Measurements from ENCODE around the gene AIF1.

AIF1 gene

DNA sequence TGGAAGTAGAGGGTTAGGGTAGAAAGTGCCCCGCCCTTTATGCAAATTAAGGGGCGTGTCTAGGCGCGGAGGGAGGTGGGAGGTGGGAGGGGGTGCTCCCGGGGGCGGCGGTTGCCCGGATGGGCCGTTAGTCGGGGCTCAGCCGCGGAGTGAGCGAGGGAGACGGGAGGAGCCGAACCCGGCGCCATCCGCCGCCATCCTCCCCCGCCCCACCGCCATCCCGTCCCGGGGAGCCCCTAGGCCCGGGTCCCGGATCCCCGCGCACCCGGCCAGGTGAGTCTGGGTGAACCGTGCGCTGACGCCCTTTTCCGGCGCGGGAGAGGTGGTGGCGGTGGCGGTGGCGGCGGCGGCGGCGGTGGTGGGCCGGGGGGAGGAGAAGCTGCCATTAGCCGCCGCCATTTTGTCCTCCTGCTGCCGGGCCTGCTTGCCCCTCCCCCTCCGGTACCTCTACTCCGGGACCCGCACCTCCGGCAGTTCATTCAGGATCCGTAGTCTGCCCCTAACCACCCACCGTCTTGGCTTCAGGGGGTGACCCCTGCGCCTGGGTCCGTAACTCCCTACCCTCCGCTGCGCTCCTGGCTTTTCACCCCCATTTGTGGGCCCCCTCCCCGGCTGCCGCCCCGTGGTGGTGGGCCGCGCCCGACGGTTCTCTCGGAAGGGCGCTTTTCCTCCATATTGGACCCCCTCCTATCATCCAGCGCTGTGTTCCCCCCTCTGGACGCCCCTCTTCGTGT is 5.7 kb downstream of the AIF1 start, which contains the start of gene PRRC2A:
Gene PRRC2A, plus strand, starts transcription at position 130 of the 734 bp plus-strand sequence. CDS start 2,075 bp downstream, outside the sequence.
- DNase-seq (ENCODE audit: low read depth), result no peak

DNA sequence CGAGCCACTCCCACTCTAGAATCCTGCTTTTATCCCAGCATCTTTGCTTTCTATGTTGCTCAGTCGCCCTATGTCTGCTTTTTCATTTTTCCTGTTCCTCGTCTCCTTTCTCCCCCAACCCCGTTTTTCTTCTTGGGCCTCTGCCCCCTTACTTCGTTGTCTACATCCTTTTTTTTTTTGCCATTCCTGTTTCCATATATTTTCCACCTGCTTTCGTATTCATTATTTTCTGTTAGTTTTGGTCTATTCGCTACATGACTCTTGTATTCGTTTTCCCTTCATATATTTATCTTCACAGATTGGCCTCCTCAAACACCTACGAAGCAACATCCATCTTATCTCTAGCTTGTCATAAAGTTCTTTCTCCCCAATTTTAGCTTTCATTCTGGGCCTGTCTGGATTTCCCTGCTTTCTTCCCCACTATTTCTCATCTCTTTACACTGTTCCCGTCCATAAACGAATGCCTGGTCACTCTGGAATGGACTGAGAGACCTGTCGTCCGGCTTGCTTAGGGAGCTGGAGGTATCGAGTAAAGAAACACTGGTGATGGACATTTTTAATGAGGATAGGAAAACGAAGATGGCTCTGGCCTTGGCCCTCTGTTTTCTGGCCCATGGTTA is 6.4 kb downstream of the AIF1 start:
- DNase-seq (ENCODE audit: low read depth), result no peak

DNA sequence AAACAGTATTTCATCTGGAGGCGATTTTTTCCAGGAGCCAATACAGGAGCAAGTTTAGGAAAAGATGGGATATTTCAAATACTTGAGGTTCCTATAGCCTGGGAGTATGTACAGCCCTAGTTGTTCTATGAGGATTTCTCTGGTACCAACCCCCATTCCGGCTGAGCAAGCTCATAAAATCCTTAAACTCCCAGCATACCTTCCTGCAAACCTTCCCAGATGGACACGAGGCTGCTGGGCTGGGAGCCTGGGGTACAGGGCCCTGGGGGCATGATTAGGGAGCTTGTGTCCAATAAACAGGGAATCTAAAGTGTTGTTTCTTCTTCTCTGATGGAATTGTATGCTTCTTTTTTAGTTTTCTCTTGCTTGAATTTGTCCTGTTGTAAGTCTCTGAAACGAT is 7.0 kb downstream of the AIF1 start:
- no peak for DNase-seq (ENCODE audit: low read depth)

DNA sequence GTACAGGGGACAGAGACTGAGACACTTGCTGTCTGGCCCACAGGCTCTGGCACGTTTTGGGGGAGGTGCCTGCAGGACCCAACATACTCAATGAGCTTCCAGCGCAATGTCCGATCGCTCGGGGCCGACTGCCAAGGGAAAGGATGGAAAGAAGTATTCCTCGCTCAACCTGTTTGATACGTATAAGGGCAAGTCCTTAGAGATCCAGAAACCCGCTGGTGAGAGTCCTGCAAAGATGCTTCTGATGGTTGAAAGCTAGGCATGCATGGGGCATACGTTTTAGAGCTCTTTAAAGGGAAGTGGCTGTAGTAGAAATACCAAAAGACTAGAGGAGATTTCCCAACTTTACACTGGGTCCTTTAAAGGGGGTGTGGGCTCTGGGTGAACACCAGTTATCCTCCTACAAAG is 7.7 kb downstream of the AIF1 start:
- no peak for DNase-seq (ENCODE audit: low read depth)

DNA sequence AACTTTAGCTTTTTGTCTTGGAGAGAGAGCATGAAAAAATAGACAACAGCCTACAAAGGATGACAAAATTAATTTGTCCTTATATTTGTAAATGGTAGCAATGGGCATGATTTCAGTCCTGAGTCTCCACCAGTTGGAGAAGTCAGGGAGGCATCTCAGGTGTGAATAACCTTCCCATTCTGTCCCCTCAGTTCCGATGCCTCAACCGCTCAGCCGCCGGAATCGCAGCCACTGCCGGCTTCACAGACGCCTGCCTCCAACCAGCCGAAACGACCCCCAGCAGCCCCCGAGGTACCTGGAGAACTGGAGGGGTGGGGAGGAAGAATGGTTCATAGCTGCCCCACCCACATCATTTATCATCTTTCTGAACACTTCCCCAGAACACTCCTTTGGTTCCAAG is 9.0 kb downstream of the AIF1 start:
- DNase-seq (ENCODE audit: low read depth), result no peak

DNA sequence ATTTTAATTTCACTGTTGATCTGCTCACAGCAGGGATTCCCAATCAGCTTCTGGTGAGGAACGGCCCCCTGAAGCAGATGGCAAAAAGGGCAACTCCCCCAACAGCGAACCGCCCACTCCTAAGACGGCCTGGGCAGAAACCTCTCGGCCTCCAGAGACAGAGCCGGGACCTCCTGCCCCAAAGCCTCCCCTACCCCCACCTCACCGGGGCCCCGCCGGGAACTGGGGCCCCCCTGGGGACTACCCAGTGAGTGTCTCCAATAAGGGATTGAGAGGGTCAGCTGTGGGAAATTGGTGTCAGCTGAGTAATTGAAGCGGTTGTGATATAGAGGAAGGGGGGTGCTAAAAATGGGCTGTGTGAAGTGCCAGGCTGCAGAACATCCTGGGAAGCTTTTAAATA is 11.9 kb downstream of the AIF1 start:
- DNase-seq (ENCODE audit: low read depth), result no peak

DNA sequence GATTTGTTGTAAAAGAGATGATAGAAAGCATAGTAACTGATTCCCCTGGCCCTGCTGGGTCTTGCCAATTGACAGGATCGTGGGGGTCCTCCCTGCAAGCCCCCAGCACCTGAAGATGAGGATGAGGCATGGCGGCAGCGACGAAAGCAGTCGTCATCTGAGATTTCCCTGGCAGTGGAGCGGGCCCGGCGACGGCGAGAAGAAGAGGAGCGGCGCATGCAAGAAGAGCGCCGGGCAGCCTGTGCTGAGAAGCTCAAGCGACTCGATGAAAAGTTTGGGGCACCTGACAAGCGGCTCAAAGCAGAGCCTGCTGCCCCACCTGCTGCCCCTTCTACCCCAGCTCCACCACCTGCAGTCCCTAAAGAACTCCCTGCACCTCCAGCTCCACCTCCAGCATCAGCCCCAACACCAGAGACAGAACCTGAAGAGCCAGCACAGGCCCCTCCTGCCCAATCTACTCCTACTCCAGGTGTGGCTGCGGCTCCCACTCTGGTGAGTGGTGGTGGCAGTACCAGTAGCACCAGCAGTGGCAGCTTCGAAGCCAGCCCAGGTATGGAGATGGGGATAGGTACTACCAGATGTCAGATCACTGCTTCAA is 12.8 kb downstream of the AIF1 start:
- DNase-seq (ENCODE audit: low read depth), result no peak

DNA sequence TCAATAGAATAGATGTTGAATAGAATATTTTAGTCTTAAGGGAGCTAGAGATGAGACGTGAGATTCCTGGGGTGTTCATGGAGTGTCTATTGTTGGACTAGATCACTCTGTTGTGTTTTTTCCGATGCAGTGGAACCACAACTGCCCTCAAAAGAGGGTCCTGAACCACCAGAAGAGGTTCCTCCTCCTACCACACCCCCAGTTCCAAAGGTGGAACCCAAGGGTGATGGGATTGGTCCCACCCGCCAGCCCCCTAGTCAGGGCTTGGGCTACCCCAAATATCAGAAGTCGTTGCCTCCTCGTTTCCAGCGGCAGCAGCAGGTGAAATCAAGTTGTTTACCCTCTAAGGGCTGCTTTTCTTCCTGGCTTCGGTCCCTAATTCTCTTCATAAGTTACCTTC is 14.0 kb downstream of the AIF1 start:
- no peak for DNase-seq (ENCODE audit: low read depth)

DNA sequence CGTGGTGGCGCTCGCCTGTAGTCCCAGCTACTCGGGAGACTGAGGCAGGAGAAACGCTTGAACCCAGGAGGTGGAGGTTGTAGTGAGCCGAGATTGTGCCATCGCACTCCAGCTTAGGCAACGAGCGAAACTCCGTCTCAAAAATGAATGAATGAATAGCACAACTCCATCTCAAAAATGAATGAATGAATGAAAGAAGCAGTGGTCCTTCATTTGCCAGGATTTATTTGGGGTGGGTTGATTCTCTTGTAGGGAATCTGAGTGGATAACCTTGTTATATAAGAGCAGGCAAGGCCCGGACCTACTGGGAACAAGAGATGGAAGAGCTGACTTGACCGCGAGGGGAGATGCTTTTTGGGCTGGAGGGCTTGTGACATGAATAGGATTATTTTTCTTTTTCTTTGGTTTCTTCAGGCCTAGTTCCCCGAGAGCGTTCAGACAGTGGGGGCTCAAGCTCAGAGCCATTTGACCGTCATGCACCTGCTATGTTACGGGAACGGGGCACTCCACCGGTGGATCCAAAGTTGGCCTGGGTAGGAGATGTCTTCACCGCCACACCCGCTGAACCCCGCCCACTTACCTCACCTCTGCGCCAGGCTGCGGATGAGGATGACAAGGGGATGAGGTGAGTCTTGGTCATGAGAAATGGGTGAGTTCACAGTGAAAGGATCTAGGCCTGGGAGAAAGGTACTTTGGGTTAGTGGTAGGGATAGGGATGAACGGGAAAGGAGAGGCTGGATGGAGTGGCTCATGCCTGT is 15.3 kb downstream of the AIF1 start:
- no peak for DNase-seq (ENCODE audit: low read depth)

DNA sequence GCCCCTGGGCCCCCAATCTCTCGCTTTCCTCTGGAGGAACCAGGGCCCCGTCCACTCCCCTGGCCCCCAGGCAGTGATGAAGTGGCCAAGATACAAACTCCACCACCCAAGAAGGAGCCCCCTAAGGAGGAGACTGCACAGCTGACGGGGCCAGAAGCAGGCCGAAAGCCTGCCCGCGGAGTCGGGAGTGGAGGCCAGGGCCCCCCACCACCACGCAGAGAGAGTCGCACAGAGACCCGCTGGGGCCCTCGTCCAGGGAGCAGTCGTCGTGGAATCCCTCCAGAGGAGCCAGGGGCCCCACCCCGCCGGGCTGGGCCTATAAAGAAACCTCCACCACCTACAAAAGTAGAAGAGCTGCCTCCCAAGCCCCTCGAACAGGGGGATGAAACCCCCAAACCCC is 16.2 kb downstream of the AIF1 start:
- DNase-seq (ENCODE audit: low read depth), result no peak

DNA sequence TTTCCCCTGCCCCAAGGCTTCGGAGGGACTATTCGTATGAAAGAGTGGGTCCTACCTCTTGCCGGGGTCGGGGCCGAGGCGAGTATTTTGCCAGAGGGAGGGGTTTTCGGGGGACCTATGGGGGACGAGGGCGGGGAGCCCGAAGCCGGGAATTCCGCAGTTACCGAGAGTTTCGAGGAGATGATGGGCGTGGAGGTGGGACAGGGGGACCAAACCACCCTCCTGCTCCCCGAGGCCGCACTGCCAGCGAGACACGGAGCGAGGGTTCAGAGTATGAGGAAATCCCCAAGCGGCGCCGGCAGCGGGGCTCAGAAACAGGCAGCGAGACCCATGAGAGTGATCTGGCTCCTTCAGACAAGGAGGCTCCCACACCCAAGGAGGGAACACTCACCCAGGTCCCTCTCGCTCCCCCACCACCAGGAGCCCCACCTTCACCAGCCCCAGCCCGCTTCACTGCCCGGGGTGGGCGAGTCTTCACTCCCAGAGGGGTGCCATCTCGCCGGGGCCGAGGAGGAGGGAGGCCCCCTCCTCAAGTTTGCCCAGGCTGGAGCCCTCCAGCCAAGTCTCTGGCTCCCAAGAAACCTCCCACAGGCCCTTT is 16.7 kb downstream of the AIF1 start:
- no peak for DNase-seq (ENCODE audit: low read depth)

DNA sequence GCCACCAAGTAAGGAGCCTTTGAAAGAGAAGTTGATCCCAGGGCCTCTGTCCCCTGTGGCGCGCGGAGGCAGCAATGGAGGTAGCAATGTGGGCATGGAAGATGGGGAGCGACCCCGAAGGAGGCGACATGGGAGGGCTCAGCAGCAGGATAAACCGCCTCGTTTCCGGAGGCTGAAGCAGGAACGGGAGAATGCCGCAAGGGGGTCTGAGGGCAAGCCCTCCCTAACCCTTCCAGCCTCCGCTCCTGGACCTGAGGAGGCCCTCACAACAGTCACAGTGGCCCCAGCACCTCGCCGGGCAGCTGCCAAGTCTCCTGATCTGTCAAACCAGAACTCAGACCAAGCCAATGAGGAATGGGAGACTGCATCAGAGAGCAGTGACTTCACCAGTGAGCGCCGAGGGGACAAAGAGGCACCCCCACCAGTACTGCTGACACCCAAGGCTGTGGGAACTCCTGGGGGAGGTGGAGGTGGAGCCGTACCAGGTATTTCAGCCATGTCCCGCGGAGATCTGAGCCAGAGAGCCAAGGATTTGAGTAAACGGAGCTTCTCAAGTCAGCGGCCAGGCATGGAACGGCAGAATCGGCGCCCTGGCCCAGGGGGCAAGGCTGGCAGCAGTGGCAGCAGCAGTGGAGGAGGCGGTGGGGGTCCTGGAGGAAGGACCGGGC is 17.4 kb downstream of the AIF1 start:
- no peak for DNase-seq (ENCODE audit: low read depth)

DNA sequence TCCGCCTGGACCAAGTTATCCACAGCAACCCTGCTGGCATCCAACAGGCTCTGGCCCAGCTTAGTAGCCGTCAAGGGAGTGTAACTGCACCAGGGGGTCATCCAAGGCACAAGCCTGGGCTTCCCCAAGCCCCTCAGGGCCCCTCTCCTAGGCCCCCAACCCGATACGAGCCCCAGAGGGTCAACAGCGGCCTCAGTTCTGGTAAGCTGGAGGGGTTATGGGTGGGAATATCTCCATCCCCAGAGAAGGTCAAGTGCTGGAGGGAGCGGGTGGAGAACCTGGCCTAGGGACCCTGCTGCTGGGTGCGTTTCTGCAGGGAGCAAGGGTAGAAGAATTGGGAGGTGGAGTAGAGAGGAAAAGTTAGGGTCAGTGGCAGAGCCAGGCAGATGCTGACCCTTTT is 18.4 kb downstream of the AIF1 start:
- no peak for DNase-seq (ENCODE audit: low read depth)

DNA sequence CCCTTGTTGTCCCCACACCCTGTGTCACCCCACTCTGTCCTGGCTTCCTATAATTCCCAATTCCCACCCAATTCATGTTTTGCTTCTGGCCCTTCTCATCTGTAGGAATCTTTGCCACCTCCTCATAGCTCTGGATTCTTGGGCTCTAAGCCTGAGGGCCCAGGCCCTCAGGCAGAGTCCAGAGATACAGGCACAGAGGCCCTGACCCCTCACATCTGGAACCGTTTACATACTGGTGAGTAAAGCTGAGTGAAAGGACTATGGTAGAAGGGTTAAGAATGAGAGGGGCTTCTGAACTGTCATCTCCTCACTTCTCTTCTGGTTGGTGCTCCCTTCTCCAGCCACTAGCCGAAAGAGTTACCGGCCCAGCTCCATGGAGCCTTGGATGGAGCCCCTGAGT is 19.1 kb downstream of the AIF1 start:
- DNase-seq (ENCODE audit: low read depth), result no peak

DNA sequence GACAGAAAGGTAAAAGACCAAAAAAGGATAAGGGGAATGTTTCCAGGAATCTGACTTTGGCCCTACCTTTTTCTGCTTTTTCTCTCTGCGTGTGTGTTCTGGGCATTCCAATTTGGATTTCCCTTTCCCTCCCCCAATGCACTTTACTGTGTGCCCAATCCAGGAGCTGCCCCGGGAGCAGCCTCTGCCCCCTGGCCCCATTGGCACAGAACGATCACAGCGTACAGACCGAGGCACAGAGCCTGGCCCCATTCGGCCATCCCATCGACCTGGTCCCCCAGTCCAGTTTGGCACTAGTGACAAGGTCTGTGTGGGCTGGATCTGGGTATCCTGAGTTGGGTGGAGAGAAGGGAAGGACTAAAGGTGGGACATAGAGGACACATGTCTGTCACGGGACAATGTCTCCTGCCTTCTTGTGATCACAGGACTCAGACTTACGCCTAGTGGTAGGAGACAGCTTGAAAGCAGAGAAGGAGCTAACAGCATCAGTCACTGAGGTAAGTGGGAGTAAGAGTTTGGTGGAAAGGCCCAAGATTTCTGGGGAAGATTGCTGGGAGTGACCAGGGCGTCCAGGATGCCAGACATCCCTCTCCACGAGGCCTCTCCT is 20.0 kb downstream of the AIF1 start:
- no peak for DNase-seq (ENCODE audit: low read depth)

DNA sequence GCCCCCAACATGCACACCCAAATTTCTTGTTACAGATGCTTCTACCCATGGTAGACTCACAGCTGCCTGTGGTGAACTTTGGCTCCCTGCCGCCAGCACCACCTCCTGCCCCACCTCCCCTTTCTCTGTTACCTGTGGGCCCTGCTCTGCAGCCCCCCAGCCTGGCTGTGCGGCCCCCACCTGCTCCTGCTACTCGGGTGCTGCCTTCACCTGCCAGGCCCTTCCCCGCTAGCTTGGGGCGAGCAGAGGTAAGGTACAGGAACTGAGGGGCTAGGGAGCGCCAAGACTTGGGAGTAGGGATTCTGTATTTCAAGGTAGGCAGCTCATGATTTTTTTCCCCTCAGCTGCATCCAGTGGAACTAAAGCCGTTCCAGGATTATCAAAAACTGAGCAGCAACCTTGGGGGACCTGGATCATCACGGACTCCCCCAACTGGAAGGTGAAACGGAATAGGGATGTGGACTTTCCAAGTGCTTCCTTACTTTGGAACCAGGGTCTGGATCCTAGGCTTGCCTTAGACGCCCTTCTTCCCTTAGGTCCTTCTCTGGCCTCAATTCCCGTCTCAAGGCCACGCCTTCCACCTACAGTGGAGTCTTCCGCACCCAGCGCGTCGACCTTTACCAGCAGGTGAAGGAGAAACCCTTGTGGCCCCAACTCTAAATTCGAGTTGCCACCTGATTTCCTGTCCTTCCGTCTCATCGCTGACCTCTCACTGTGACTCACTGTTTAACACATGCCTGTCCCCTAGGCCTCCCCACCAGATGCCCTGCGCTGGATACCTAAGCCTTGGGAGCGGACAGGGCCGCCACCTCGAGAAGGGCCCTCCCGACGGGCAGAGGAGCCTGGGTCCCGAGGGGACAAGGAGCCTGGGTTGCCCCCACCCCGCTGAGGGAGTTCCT is 21.9 kb downstream of the AIF1 start:
- no peak for DNase-seq (ENCODE audit: low read depth)

DNA sequence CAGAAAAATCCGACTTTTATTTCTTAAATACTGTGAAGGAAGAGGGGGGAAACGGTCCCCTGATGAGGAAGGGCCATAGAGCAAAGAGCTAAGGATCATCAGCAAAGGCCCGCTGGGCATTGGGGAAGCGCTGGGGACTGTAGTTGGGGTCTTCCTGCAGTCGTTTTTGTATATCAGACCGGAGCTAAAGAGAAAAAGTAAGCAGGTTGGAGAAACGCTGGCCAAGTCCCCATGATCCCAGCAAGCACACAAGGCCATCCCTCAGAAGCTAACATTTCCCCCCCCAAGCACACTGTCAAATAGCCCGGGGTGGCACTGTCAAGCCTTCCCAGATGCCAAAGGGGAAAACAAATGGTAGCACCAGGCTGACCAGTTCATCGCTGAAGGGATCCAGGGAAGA is 24.0 kb downstream of the AIF1 start:
- DNase-seq (ENCODE audit: low read depth), result no peak

DNA sequence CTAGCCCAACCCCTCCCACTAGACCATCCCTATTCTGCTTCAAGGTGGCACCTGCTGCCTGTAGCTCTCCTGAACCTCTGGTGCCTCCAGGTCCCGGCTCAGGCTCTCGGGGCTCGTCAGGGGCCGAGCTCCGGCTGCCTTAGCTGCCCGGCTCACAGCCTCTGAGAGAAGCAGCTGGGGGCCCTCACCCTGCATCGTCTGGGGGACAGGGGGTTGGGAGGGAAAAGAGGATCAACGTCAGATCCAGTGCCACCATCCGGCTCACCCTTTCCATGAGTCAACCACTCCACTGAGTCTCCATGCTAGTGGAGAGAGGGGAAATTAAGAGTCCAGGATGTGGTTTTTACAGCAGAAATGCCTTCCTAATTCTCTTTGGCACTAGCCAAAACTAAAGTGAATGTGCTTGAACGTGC is 24.4 kb downstream of the AIF1 start:
- no peak for DNase-seq (ENCODE audit: low read depth)

DNA sequence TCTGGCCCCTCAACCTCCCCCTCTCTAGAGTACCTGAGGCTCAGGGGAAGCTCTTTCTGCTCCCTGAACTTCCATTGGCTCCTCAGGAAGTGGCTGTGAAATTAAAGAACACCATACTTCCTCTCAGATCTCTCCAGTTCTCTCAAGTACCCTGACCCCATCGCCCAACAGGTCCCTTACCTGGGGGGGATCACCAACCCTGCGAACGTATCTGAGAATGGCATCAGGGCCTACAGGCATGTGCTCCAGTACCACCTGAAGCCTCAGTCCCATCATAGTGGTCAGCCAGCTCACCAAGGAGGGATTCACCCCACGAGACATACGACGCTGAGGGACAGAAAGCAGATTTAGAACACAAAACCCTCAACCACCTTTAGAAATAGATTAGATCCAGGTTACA is 25.6 kb downstream of the AIF1 start:
- no peak for DNase-seq (ENCODE audit: low read depth)

DNA sequence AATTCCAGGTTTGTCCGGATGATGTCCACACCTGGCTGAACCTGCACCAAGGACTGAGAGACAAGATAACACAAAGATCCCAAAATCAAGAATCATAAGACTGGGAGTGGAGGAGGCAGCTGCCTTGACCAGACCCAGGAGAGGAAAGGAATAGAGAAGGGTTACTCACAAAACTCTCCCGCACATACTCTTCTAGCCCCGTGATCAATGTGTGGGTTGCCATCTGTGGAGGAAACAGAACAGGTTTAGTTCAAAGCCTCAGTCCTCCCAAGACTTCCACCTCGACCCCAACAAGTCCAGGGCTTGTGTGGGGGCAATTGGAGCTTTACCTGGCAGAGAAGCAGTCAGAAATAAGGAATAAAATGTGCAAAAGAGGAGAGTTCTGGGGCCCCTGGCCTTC is 26.3 kb downstream of the AIF1 start:
- no peak for DNase-seq (ENCODE audit: low read depth)
